K562 (cell line): ENCODE data around the gene MIP. TPM values are rescaled to one million over a fixed set of nuclear protein-coding genes. Genes with fewer than 3 reads are reported as not detected.

Experiments
- CHD2 ChIP-seq: IDR thresholded peaks from 2 replicates; pipeline ENCODE4 v1.6.1; 2011; ENCODE audit warnings: low read depth, low read length
- ELF4 ChIP-seq: fragments of 450-650 bp; formaldehyde crosslinking; IDR thresholded peaks from 2 replicates; pipeline ENCODE4 v1.4.0; 2022; ENCODE audit warnings: missing genetic modification characterization
- GTF2A2 ChIP-seq: IDR thresholded peaks from 2 replicates; pipeline ENCODE4 v1.6.1; 2016; ENCODE audit warnings: mild to moderate bottlenecking, missing genetic modification characterization, missing compliant biosample characterization
- HMGN3 ChIP-seq: IDR thresholded peaks from 2 replicates; pipeline ENCODE4 v1.6.1; 2011; ENCODE audit warnings: borderline replicate concordance, low read depth, mild to moderate bottlenecking, mixed read lengths, low read length; ENCODE audit not compliant: insufficient read length; ENCODE audit errors: extremely low read depth
- IRF2 ChIP-seq: sonication (generic); formaldehyde crosslinking; IDR thresholded peaks from 2 replicates; pipeline ENCODE4 v1.8.1; 2022; ENCODE audit warnings: mild to moderate bottlenecking, missing genetic modification reagents
- KLF1 ChIP-seq: fragments of 450-650 bp; IDR thresholded peaks from 2 replicates; pipeline ENCODE4 v1.6.1; 2016; ENCODE audit warnings: missing genetic modification characterization, missing compliant biosample characterization
- POLR2AphosphoS5 ChIP-seq: IDR thresholded peaks from 2 replicates; pipeline ENCODE4 v1.6.1; 2011; ENCODE audit warnings: mild to moderate bottlenecking, low read depth, low read length, moderate library complexity; ENCODE audit not compliant: control insufficient read depth, insufficient read depth
- STAT5A ChIP-seq: IDR thresholded peaks from 2 replicates; pipeline ENCODE4 v1.6.1; 2012; ENCODE audit warnings: low read length, inconsistent platforms, borderline replicate concordance
- TGIF2 ChIP-seq: sonication (generic); formaldehyde crosslinking; IDR thresholded peaks from 2 replicates; pipeline ENCODE4 v1.8.1; 2022; ENCODE audit warnings: mild to moderate bottlenecking, missing genetic modification reagents, moderate library complexity
- ZNF140 ChIP-seq: fragments of 250-450 bp; sonication (Bioruptor Pico); IDR thresholded peaks from 2 replicates; pipeline ENCODE4 v1.8.0; 2021; ENCODE audit warnings: moderate library complexity, mild to moderate bottlenecking, inconsistent platforms
- ZNF184 ChIP-seq: sonication (generic); formaldehyde crosslinking; IDR thresholded peaks from 2 replicates; pipeline ENCODE4 v1.5.0; 2020; ENCODE audit warnings: missing genetic modification reagents
- ZNF274 ChIP-seq: IDR thresholded peaks from 2 replicates; pipeline ENCODE4 v1.6.1; 2011; ENCODE audit warnings: low read depth, mild to moderate bottlenecking, low read length, moderate library complexity, borderline replicate concordance
- ZNF354B ChIP-seq: fragments of 250-450 bp; sonication (Bioruptor Pico); IDR thresholded peaks from 2 replicates; pipeline ENCODE4 v1.4.0; 2020
- polyA plus RNA-seq, 8 experiments: library from polyadenylated mRNA; depleted of rRNA in 4 of 8; stranded (reverse) in 5 of 8; unstranded in 3 of 8; fragments of >200 nt; fragmentation: Nextera tagmentation in 2 of 8; fragmentation: Illumina TruSeq in 1 of 8; extraction: Ambion mirVana in 2 of 8; extraction: Trizol in 1 of 8; gene quantifications; 2 replicates each; pipeline versions ENCODE4 v1.2.1 to v1.2.3, GENCODE V29; 2011 to 2014; ENCODE audit warnings: inconsistent platforms in 1 of 8, missing spikeins in 1 of 8
- total RNA-seq, 7 experiments: library from RNA; depleted of rRNA in 6 of 7; stranded (reverse); fragments of >200 nt in 6 of 7; fragmentation: Illumina TruSeq in 2 of 7; extraction: Trizol in 2 of 7; gene quantifications; 2 replicates each; pipeline versions ENCODE4 v1.2.1 to v1.2.3, GENCODE V29; 2011 to 2021; ENCODE audit warnings: low replicate concordance in 1 of 7
- TF ChIP-seq, protein P1 (sequence below): sonication (generic); formaldehyde crosslinking; IDR thresholded peaks from 2 replicates; pipeline ENCODE4 v1.8.0; 2023; ENCODE audit warnings: mild to moderate bottlenecking, missing genetic modification reagents
- TF ChIP-seq, protein P2 (sequence below): fragments of 250-450 bp; sonication (Bioruptor Pico); IDR thresholded peaks from 2 replicates; pipeline ENCODE4 v1.5.1; 2021; ENCODE audit warnings: mild to moderate bottlenecking
- TF ChIP-seq, protein P3 (sequence below): sonication (generic); formaldehyde crosslinking; IDR thresholded peaks from 2 replicates; pipeline ENCODE4 v1.8.0; 2022; ENCODE audit warnings: mild to moderate bottlenecking, missing genetic modification reagents
- TF ChIP-seq, protein P4 (sequence below): fragments of 250-450 bp; sonication (Bioruptor Pico); IDR thresholded peaks from 2 replicates; pipeline ENCODE4 v1.8.0; 2022; ENCODE audit warnings: moderate library complexity, mild to moderate bottlenecking, inconsistent platforms
- TF ChIP-seq, protein P5 (sequence below): sonication (generic); formaldehyde crosslinking; IDR thresholded peaks from 2 replicates; pipeline ENCODE4 v1.9.0; 2022; ENCODE audit warnings: mild to moderate bottlenecking, missing genetic modification reagents
- TF ChIP-seq, protein P6 (sequence below): fragments of 250-450 bp; sonication (Bioruptor Pico); IDR thresholded peaks from 2 replicates; pipeline ENCODE4 v1.8.0; 2022; ENCODE audit warnings: moderate library complexity, mild to moderate bottlenecking, inconsistent platforms

The MIP gene
- total and polyA plus RNA-seq, 9 of the 15 experiments (the other 6 are each of a cell fraction or from before 2014, with no cell fraction given) = 0.09 to 0.36 (median 0.19) TPM; not detected in 5

DNA sequence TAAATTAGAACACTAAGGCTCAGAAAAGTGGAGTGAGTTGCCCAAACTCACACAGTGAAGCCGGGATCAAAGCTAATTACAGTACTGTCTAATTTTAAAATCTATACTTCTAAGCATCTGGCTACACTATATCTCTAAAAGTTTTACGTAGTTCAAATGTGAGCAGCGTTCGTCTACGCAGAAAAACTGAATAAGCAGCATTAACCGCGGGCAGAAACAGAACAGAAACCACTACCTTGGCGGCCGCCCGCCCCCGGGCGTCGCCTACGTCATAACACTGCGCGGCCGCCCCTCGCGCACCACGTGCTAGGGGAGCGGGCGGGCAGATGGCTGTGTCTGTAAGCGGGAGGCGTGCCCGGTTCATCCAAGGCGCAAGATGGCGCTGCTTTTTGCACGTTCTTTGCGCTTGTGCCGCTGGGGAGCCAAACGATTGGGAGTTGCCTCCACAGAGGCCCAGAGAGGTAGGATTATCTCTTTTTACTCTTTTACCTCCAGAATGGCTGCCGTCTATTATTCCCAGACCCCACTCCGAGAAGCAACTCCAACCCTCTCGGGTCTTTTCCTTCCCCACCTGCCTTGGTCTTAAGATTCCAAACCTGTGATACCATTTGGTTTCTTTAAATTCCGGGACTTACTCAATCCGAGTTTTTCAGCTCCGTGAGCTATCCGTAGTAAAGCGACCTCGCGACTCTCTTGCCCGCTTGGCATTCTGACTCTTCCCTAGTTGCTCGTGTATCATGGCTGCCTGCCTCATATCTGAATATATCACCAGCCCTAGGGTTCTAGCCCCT lies 14.0 kb upstream of the MIP start, which contains the start of gene SPRYD4 (continued):
- TF ChIP-seq, protein P1, sequence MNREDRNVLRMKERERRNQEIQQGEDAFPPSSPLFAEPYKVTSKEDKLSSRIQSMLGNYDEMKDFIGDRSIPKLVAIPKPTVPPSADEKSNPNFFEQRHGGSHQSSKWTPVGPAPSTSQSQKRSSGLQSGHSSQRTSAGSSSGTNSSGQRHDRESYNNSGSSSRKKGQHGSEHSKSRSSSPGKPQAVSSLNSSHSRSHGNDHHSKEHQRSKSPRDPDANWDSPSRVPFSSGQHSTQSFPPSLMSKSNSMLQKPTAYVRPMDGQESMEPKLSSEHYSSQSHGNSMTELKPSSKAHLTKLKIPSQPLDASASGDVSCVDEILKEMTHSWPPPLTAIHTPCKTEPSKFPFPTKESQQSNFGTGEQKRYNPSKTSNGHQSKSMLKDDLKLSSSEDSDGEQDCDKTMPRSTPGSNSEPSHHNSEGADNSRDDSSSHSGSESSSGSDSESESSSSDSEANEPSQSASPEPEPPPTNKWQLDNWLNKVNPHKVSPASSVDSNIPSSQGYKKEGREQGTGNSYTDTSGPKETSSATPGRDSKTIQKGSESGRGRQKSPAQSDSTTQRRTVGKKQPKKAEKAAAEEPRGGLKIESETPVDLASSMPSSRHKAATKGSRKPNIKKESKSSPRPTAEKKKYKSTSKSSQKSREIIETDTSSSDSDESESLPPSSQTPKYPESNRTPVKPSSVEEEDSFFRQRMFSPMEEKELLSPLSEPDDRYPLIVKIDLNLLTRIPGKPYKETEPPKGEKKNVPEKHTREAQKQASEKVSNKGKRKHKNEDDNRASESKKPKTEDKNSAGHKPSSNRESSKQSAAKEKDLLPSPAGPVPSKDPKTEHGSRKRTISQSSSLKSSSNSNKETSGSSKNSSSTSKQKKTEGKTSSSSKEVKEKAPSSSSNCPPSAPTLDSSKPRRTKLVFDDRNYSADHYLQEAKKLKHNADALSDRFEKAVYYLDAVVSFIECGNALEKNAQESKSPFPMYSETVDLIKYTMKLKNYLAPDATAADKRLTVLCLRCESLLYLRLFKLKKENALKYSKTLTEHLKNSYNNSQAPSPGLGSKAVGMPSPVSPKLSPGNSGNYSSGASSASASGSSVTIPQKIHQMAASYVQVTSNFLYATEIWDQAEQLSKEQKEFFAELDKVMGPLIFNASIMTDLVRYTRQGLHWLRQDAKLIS (CRISPR knock-in tag) = peak; percentile 64
- TF ChIP-seq CHD2 (0 out of 2 replicates have a peak, but pooled peaks have one; percentile 13), ZNF354B (CRISPR knock-in tag) (no peak), TGIF2 (no peak), POLR2AphosphoS5 (peak; percentile 92), STAT5A (no peak), ELF4 (no peak), ZNF184 (CRISPR knock-in tag) (no peak), ZNF140 (CRISPR knock-in tag) (no peak), GTF2A2 (no peak), KLF1 (tag) (no peak), HMGN3 (peak; percentile 93), ZNF274 (no peak), IRF2 (CRISPR knock-in tag) (no peak)
- TF ChIP-seq, protein P2, sequence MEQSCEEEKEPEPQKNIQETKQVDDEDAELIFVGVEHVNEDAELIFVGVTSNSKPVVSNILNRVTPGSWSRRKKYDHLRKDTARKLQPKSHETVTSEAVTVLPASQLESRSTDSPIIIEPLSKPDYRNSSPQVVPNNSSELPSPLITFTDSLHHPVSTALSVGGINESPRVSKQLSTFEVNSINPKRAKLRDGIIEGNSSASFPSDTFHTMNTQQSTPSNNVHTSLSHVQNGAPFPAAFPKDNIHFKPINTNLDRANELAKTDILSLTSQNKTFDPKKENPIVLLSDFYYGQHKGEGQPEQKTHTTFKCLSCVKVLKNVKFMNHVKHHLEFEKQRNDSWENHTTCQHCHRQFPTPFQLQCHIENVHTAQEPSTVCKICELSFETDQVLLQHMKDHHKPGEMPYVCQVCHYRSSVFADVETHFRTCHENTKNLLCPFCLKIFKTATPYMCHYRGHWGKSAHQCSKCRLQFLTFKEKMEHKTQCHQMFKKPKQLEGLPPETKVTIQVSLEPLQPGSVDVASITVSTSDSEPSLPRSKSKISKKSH = no peak
- TF ChIP-seq, protein P3, sequence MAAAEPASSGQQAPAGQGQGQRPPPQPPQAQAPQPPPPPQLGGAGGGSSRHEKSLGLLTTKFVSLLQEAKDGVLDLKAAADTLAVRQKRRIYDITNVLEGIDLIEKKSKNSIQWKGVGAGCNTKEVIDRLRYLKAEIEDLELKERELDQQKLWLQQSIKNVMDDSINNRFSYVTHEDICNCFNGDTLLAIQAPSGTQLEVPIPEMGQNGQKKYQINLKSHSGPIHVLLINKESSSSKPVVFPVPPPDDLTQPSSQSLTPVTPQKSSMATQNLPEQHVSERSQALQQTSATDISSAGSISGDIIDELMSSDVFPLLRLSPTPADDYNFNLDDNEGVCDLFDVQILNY (CRISPR knock-in tag) = 0 out of 2 replicates have a peak, but pooled peaks have one; percentile 53
- TF ChIP-seq, protein P4, sequence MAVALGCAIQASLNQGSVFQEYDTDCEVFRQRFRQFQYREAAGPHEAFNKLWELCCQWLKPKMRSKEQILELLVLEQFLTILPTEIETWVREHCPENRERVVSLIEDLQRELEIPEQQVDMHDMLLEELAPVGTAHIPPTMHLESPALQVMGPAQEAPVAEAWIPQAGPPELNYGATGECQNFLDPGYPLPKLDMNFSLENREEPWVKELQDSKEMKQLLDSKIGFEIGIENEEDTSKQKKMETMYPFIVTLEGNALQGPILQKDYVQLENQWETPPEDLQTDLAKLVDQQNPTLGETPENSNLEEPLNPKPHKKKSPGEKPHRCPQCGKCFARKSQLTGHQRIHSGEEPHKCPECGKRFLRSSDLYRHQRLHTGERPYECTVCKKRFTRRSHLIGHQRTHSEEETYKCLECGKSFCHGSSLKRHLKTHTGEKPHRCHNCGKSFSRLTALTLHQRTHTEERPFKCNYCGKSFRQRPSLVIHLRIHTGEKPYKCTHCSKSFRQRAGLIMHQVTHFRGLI (CRISPR knock-in tag) = no peak
- TF ChIP-seq, protein P5, sequence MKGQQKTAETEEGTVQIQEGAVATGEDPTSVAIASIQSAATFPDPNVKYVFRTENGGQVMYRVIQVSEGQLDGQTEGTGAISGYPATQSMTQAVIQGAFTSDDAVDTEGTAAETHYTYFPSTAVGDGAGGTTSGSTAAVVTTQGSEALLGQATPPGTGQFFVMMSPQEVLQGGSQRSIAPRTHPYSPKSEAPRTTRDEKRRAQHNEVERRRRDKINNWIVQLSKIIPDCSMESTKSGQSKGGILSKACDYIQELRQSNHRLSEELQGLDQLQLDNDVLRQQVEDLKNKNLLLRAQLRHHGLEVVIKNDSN (CRISPR knock-in tag) = peak; percentile 97
- TF ChIP-seq, protein P6, sequence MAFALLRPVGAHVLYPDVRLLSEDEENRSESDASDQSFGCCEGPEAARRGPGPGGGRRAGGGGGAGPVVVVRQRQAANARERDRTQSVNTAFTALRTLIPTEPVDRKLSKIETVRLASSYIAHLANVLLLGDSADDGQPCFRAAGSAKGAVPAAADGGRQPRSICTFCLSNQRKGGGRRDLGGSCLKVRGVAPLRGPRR (CRISPR knock-in tag) = no peak
